Ovary (tissue), 9 donors: ENCODE data around the gene MORN2. TPM values are rescaled to one million over a fixed set of nuclear protein-coding genes. Genes with fewer than 3 reads are reported as not detected.

Experiments
- DNase-seq, 5 donors: peaks; one replicate each; pipeline ENCODE4 v3.0.0-alpha.2; 2019 to 2020
- H3K27ac ChIP-seq, 2 donors: fragments of 200-600 bp; one replicate each; pipeline versions ENCODE4 v1.5.1 to v1.8.0; 2019 to 2022
- H3K27me3 ChIP-seq: fragments of 200-600 bp; one replicate; pipeline ENCODE4 v1.8.0; 2022
- H3K36me3 ChIP-seq: fragments of 200-600 bp; sonication (generic); one replicate; pipeline ENCODE4 v1.5.1; 2019
- H3K4me1 ChIP-seq: one replicate; pipeline ENCODE4 v1.8.1; 2013; ENCODE audit warnings: mild to moderate bottlenecking, moderate library complexity; ENCODE audit not compliant: insufficient read depth
- H3K4me3 ChIP-seq: fragments of 200-600 bp; sonication (generic); one replicate; pipeline ENCODE4 v1.5.1; 2017
- H3K9me3 ChIP-seq, 2 donors: fragments of 200-600 bp in 1 of 2; sonication (generic) in 1 of 2; one replicate each; pipeline versions ENCODE4 v1.5.1 to v1.8.1; 2013 to 2019; ENCODE audit warnings: mild to moderate bottlenecking in 1 of 2, moderate library complexity in 1 of 2
- EP300 ChIP-seq: sonication (generic); formaldehyde crosslinking; IDR thresholded peaks from one replicate; pipeline ENCODE4 v1.6.1; 2017; ENCODE audit warnings: antibody characterized with exemption
- POLR2A ChIP-seq: fragments of 450-650 bp; IDR thresholded peaks from one replicate; pipeline ENCODE4 v1.6.1; 2017; ENCODE audit warnings: antibody characterized with exemption, mild to moderate bottlenecking, moderate library complexity
- WGBS, 3 donors: extraction: QIAGEN DNeasy Blood & Tissue Kit in 1 of 3; methylation state at CpG; one replicate each; pipeline versions ENCODE4 v1.1.5 to v1.1.7; 2013 to 2017; 5-methylcytosine and 5-hydroxymethylcytosine counted together
- intact Hi-C, 4 donors: fragments of 100-400 bp; cut with DNase I; formaldehyde crosslinking; loops; one replicate each; pipeline versions ENCODE4 v1.11.0 to v1.15.1; 2022 to 2023
- polyA plus RNA-seq, 2 donors: library from polyadenylated mRNA; stranded (reverse); fragments of 200-250 nt in 1 of 2; fragments of 350-450 nt in 1 of 2; fragmentation: Illumina TruSeq in 1 of 2; extraction: RNeasy Lipid Tissue Mini Kit (QIAGEN cat#74804) in 1 of 2; gene quantifications; one replicate each; pipeline ENCODE4 v1.2.3, GENCODE V29; 2013 to 2014
- total RNA-seq, 7 donors: library from RNA; depleted of rRNA in 2 of 7; stranded (reverse); fragments of >200 nt in 2 of 7; fragmentation: NEBNext Ultra II Directional in 3 of 7; extraction: Animal tissue kit (Norgen Biotek cat#: 25700) in 3 of 7; gene quantifications; one replicate each; pipeline versions ENCODE4 v1.1.0 to v1.2.4, GENCODE V29; 2016 to 2023
- TF ChIP-seq, protein P1 (sequence below), 3 donors: fragments of 450-650 bp in 2 of 3; fragments of 200-600 bp in 1 of 3; IDR thresholded peaks; one replicate each; pipeline versions ENCODE4 v1.5.1 to v1.8.0; 2016 to 2022; ENCODE audit warnings: antibody characterized with exemption in 3 of 3, mild to moderate bottlenecking in 1 of 3
- donor health status: DM: no; HTN: no; CAD: no; lungs with moderate emphysema.
- donor health status: DM: no; HTN: no; CAD: no.
- donor health status: Bipolar disorder and iron deficiency.
- donor health status: DM: yes; HTN: yes; CAD: no.
- donor health status: DM: no; HTN: no; CAD: no.
- donor health status: DM: yes; HTN: yes; CAD: no.

Gene MORN2
- total and polyA plus RNA-seq, 9 donors: 12.9 to 46.9 (median 16.5) TPM

DNA sequence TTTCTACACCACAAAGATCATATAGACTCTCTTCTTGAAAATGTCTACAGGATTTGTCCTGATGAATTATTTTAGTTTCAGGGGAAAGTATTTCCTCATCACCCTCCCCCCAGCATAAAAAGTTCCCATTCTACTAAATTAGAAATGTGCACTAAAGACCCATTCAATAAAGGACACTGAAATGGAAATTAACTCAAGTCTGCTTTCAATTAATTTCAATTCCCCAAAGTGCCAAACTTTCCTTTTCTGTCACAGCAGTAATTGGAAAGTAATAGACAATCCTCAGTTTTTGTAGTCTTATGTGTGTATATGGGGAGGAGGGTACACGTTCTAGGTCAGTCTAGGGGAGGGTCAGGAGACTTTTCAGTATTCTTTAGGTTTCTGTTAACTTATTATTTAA lies 35.4 kb downstream of the MORN2 start:
- DNase-seq: no peak
- TF ChIP-seq POLR2A (no peak), EP300 (no peak)
- TF ChIP-seq, protein P1, sequence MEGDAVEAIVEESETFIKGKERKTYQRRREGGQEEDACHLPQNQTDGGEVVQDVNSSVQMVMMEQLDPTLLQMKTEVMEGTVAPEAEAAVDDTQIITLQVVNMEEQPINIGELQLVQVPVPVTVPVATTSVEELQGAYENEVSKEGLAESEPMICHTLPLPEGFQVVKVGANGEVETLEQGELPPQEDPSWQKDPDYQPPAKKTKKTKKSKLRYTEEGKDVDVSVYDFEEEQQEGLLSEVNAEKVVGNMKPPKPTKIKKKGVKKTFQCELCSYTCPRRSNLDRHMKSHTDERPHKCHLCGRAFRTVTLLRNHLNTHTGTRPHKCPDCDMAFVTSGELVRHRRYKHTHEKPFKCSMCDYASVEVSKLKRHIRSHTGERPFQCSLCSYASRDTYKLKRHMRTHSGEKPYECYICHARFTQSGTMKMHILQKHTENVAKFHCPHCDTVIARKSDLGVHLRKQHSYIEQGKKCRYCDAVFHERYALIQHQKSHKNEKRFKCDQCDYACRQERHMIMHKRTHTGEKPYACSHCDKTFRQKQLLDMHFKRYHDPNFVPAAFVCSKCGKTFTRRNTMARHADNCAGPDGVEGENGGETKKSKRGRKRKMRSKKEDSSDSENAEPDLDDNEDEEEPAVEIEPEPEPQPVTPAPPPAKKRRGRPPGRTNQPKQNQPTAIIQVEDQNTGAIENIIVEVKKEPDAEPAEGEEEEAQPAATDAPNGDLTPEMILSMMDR (IDR thresholded peaks at IDR 0.05): no peak
- WGBS, 3 donors: 91 to 98% (median 92%) methylated on average over 1 of the region's 1 CpG
- no peaks in the 10 kb centered on the region for H3K9me3 ChIP-seq
- no peak overlapping the region for H3K4me3 ChIP-seq
- H3K4me1 ChIP-seq: no peaks in the 10 kb centered on the region
- no peaks in the 10 kb centered on the region for H3K27me3 ChIP-seq
- no peaks in the 10 kb centered on the region for H3K36me3 ChIP-seq
- intact Hi-C loops: no loop called here
- no peak overlapping the region for H3K27ac ChIP-seq

DNA sequence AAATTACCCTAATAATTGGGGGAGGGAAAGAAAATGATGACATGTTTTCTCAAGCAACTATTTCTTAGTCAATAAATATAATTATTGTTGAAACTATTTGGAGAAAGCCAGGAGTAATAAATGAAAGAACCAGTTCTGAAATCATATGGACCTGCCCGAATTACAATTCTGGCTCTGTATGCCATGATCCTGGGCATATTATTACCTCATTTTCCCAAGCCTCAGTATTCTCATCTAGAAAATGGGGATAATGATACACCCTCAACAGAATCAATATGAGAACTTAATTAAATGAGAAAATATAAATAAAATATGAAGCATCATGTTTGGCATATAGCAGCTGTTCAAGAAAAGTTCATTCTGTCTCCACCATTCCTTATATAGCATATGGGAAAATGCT lies 36.8 kb downstream of the MORN2 start:
- TF ChIP-seq, protein P1 (IDR thresholded peaks at IDR 0.05): no peak
- no peak for TF ChIP-seq EP300
- no peak for TF ChIP-seq POLR2A
- no peaks in the 10 kb centered on the region for H3K27me3 ChIP-seq
- H3K4me1 ChIP-seq: no peaks in the 10 kb centered on the region
- H3K27ac ChIP-seq: no peak overlapping the region
- no peaks in the 10 kb centered on the region for H3K9me3 ChIP-seq
- DNase-seq: no peak
- 67 to 98% (median 69%) methylated on average over 1 of the region's 1 CpG for WGBS, 3 donors
- intact Hi-C loops: no loop called here
- H3K4me3 ChIP-seq: no peak overlapping the region
- H3K36me3 ChIP-seq: no peaks in the 10 kb centered on the region

GRCh38 chr2:38922389-38922788 lies 46.6 kb downstream of the MORN2 start:
- DNase-seq: no peak
- no peaks in the 10 kb centered on the region for H3K27me3 ChIP-seq
- H3K9me3 ChIP-seq: no peaks in the 10 kb centered on the region
- WGBS, 3 donors: 49 to 67% (median 57%) methylated on average over 4 of the region's 4 CpGs
- H3K4me1 ChIP-seq: no peaks in the 10 kb centered on the region
- H3K4me3 ChIP-seq: no peak overlapping the region
- no peak for TF ChIP-seq EP300
- TF ChIP-seq POLR2A: no peak
- TF ChIP-seq, protein P1 (IDR thresholded peaks at IDR 0.05): no peak
- intact Hi-C loops: no loop called here
- H3K36me3 ChIP-seq: no peaks in the 10 kb centered on the region
- no peak overlapping the region for H3K27ac ChIP-seq

DNA sequence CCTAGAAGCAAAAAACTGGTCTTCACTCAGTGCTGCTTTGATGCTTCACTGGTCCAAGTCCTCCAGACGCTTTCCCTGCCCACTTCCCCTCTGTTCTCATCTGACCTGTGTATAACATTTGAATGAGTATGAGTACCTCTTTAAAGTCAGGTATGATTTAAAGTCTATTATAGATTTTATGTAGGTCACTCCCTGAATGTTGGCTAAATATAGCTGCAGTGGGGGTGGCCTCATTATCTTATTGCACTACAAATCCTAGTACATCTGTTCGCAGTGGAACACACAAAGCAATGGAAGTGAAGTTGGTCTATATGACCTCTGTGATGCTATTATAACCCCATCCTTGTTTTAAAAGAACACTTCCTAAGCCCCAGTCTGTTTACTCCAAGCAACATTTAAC lies 47.1 kb downstream of the MORN2 start:
- no peak for DNase-seq
- TF ChIP-seq, protein P1 (IDR thresholded peaks at IDR 0.05): no peak
- Histone ChIP-seq H3K27me3 (no peaks in the 10 kb centered on the region), H3K27ac (no peak overlapping the region), H3K4me1 (no peaks in the 10 kb centered on the region), H3K9me3 (no peaks in the 10 kb centered on the region), H3K4me3 (no peak overlapping the region), H3K36me3 (no peaks in the 10 kb centered on the region)
- intact Hi-C loops: no loop called here
- 60 to 77% (median 75%) methylated on average over 2 of the region's 2 CpGs for whole genome bisulfite sequencing, 3 donors

DNA sequence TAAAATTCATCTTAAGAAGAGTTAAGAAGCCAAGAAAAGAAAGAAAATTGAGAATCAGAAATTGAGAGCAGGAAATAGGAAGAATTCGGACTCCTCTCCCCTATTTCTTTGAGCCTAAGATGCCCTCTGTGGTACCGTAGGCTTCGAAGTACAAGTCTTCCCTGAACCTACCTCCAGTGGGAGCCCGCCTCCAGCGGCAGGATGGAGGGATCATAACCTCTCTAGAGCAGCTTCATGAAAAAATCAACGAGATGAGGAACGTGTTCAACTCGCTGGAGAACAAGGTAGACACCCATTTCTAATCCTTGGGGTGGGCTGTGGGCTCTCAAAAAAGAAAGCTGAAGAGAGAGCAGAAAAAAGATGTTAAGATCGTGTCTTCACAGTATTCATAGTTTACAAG lies 50.2 kb downstream of the MORN2 start:
- TF ChIP-seq EP300: no peak
- TF ChIP-seq, protein P1 (IDR thresholded peaks at IDR 0.05): no peak
- no peak for TF ChIP-seq POLR2A

More for the DNA sequence above, 50.2 kb downstream of the MORN2 start:
- no peak for DNase-seq
- WGBS, 3 donors: 82 to 92% (median 88%) methylated on average over 9 of the region's 9 CpGs
- H3K36me3 ChIP-seq: no peaks in the 10 kb centered on the region
- H3K27me3 ChIP-seq: no peaks in the 10 kb centered on the region
- intact Hi-C loops: no loop called here
- H3K4me3 ChIP-seq: no peak overlapping the region
- H3K9me3 ChIP-seq: no peaks in the 10 kb centered on the region
- no peak overlapping the region for H3K27ac ChIP-seq
- no peaks in the 10 kb centered on the region for H3K4me1 ChIP-seq
